Measurements from ENCODE around the gene GAS2L3. TPM values are rescaled to one million over a fixed set of nuclear protein-coding genes. Genes with fewer than 3 reads are reported as not detected.

The GAS2L3 gene
- total RNA-seq, 1 donor from 2014 or later: 2.5 TPM

GRCh38 chr12:100566887-100567637 lies 6.4 kb upstream of the GAS2L3 start:
- no peak for TF ChIP-seq CTCF (IDR thresholded peaks at IDR 0.05; ENCODE audit: insufficient read depth, low read length, poor library complexity, severe bottlenecking)
- H3K36me3 ChIP-seq (ENCODE audit: control insufficient read depth, insufficient read depth, low read length): no peaks in the 10 kb centered on the region
- no peaks in the 10 kb centered on the region for H3K27me3 ChIP-seq (ENCODE audit: control insufficient read depth, insufficient read depth, low read length)
- H3K4me3 ChIP-seq (ENCODE audit: low read depth, low read length): no peak overlapping the region
- DNase-seq (ENCODE audit: low read depth): no peak

- no peak for TF ChIP-seq CTCF (IDR thresholded peaks at IDR 0.05; ENCODE audit: insufficient read depth, low read length, poor library complexity, severe bottlenecking)
- H3K4me3 ChIP-seq (ENCODE audit: low read depth, low read length): no peak overlapping the region
- H3K27me3 ChIP-seq (ENCODE audit: control insufficient read depth, insufficient read depth, low read length): no peaks in the 10 kb centered on the region
- no peaks in the 10 kb centered on the region for H3K36me3 ChIP-seq (ENCODE audit: control insufficient read depth, insufficient read depth, low read length)
- DNase-seq (ENCODE audit: low read depth): no peak
These were observed 5.5 kb upstream of the GAS2L3 start for GRCh38 chr12:100567945-100568344.

- Histone ChIP-seq H3K27me3 (ENCODE audit: control insufficient read depth, insufficient read depth, low read length) (no peaks in the 10 kb centered on the region), H3K36me3 (ENCODE audit: control insufficient read depth, insufficient read depth, low read length) (no peaks in the 10 kb centered on the region)
- TF ChIP-seq CTCF (IDR thresholded peaks at IDR 0.05; ENCODE audit: insufficient read depth, low read length, poor library complexity, severe bottlenecking): no peak
These were observed 1.3 kb upstream of the GAS2L3 start for GRCh38 chr12:100572184-100572583.

GRCh38 chr12:100574187-100575074 lies 947 bp downstream of the GAS2L3 start:
- TF ChIP-seq CTCF (IDR thresholded peaks at IDR 0.05; ENCODE audit: insufficient read depth, low read length, poor library complexity, severe bottlenecking): no peak
- H3K36me3 ChIP-seq (ENCODE audit: control insufficient read depth, insufficient read depth, low read length): no peaks in the 10 kb centered on the region
- H3K27me3 ChIP-seq (ENCODE audit: control insufficient read depth, insufficient read depth, low read length): no peaks in the 10 kb centered on the region
- DNase-seq (ENCODE audit: low read depth): no peak
- H3K4me3 ChIP-seq (ENCODE audit: low read depth, low read length): peak overlapping the region; percentile 94

More at GRCh38 chr12:100572184-100572583, 1.3 kb upstream of the GAS2L3 start:
- DNase-seq (ENCODE audit: low read depth): no peak
- no peak overlapping the region for H3K4me3 ChIP-seq (ENCODE audit: low read depth, low read length)

- Histone ChIP-seq H3K36me3 (ENCODE audit: control insufficient read depth, insufficient read depth, low read length) (no peaks in the 10 kb centered on the region), H3K27me3 (ENCODE audit: control insufficient read depth, insufficient read depth, low read length) (no peaks in the 10 kb centered on the region), H3K4me3 (ENCODE audit: low read depth, low read length) (no peak overlapping the region)
- DNase-seq (ENCODE audit: low read depth): no peak
- no peak for TF ChIP-seq CTCF (IDR thresholded peaks at IDR 0.05; ENCODE audit: insufficient read depth, low read length, poor library complexity, severe bottlenecking)
These were observed 3.0 kb downstream of the GAS2L3 start for GRCh38 chr12:100576331-100577036.
